ENCODE results near the gene DHRS11. TPM values are rescaled to one million over a fixed set of nuclear protein-coding genes. Genes with fewer than 3 reads are reported as not detected.

The DHRS11 gene
- total and polyA plus RNA-seq, 2 of the 4 experiments (the other 2 are of a cell fraction), result 7.0 to 14.5 TPM

DNA sequence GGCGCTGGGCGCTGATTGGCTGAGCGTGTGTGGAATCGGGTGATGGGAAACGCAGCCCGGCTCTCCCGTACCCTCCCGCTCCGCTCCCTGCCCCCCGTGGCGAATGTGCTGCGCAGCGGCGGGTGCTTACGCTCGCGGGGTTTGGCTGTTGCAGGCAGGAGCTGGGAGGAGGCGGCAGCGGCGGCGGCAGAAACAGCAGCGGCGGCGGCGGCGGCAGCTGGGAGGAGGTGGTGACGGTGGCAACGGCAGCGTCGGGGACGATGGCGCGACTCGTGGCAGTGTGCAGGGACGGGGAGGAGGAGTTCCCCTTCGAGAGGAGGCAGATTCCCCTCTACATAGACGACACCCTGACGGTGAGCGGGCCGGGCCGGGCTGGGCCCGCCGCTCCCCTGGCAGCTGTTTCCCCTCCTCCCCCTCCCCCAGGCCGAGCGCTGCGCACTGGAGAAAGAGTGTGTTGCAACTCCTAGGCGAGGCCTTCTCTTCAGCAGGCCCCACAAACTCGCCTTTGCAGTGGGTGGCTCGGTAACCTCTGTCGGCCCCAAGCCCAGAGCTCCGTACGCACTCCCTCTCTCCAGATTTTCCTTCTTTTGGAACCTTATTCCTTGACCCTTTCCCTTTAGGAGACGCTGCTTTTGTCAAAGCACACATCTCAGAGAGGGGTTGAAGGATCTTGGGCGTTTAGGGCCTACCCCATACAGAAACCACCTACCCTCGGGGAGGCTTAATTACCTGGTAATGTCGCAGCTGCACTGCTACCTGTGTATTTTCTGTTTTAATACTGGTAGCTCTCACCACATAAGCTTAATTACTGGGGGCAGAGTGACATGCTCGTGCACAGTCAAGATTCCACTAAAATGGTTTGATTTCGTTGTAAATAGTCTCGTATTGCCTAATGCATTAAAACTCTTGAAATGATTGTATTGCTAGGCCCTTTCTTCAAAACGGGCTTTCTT, 45.9 kb upstream of the DHRS11 start:
- H2BK120ac ChIP-seq (ENCODE audit: low read depth, low read length), result 0 out of 2 replicates have a peak overlapping the region, but pooled peaks have one; percentile 23
- H3K9me3 ChIP-seq (ENCODE audit: control insufficient read depth, insufficient read depth, low read length), result no peaks in the 10 kb centered on the region
- H2BK20ac ChIP-seq (ENCODE audit: low read depth, low read length), result no peak overlapping the region
- POLR2A ChIA-PET (ENCODE audit: unreplicated experiment), result interaction anchor here (0.6 to 0.8 kb wide), 2 partner anchors 18 to 22 kb away, joined by 3 read pairs; no protein-coding TSS in a partner anchor
- peak overlapping the region; percentile 74 for H4K5ac ChIP-seq (ENCODE audit: low read depth, low read length)
- peaks cover 52% of the 10 kb centered on the region for H4K20me1 ChIP-seq (ENCODE audit: insufficient read depth, low read length)
- ATAC-seq (ENCODE audit: low read depth) (peak; percentile 84), DNase-seq (peak; percentile 98)
- dilution Hi-C loops (cut with HindIII; ENCODE audit: low sequenced_read_pairs, unreplicated experiment) (no loop called here), intact Hi-C loops (cut with micrococcal nuclease) (loop anchor here (2.0 kb wide), 1 partner anchor 15 kb away; no protein-coding TSS in a partner anchor), in situ Hi-C loops (cut with MboI; ENCODE audit: low sequenced_read_pairs) (no loop called here)
- H3K9me1 ChIP-seq (ENCODE audit: insufficient read depth, low read length), result no peaks in the 10 kb centered on the region
- CTCF ChIA-PET, result no interaction called here
- no peak overlapping the region; the same call in 2 of the 3 replicates for H2BK15ac ChIP-seq (ENCODE audit: low read depth, low read length)
- peak overlapping the region; percentile 89 for H2BK5ac ChIP-seq (ENCODE audit: low read depth, low read length, poor library complexity, severe bottlenecking)
- H3K18ac ChIP-seq (ENCODE audit: low read depth, low read length), result peak overlapping the region; percentile 46
- peak overlapping the region; percentile 89 for H3K23ac ChIP-seq (ENCODE audit: low read depth, low read length)
- H3K27me3 ChIP-seq (ENCODE audit: control insufficient read depth, insufficient read depth, low read length), result no peaks in the 10 kb centered on the region
- peak overlapping the region; percentile 97 for H2AK5ac ChIP-seq (ENCODE audit: low read depth, low read length)
- H2AFZ ChIP-seq (replicated peaks; ENCODE audit: low read length, poor library complexity), result peak overlapping the region; percentile 94
- H3K4me2 ChIP-seq (ENCODE audit: low read depth, low read length), result peak overlapping the region; percentile 98
- H3K4me3 ChIP-seq (ENCODE audit: insufficient read depth, low read depth, low read length), result peak overlapping the region; percentile 86
- peaks cover 12 to 31% of the 10 kb centered on the region in 2 experiments; a peak in 3 of 4 replicates for H3K79me1 ChIP-seq (ENCODE audit: low read depth in 1 of 2, low read length in 2 of 2)
- peak overlapping the region; percentile 89 for H3K14ac ChIP-seq (replicated peaks; ENCODE audit: low read depth, low read length)
- H2AK9ac ChIP-seq (replicated peaks; ENCODE audit: low read depth, low read length, poor library complexity), result peak overlapping the region; percentile 80
- H3K56ac ChIP-seq (ENCODE audit: extremely low read depth, insufficient read depth, low read length), result peak overlapping the region; percentile 90
- H3K4me1 ChIP-seq (ENCODE audit: control insufficient read depth, insufficient read depth, low read length), result no peaks in the 10 kb centered on the region; the same call in 1 of the 2 replicates
- H4K91ac ChIP-seq (ENCODE audit: insufficient read depth, low read depth, low read length), result peak overlapping the region; percentile 88
- peak overlapping the region; percentile 81 for H3K4ac ChIP-seq (ENCODE audit: low read depth, low read length)
- peak overlapping the region; percentile 97 for H3K9ac ChIP-seq (ENCODE audit: low read depth, low read length)
- BruUV-seq (replicated peaks), result no TSS peak
- peak overlapping the region; percentile 87 to 88 for H4K8ac ChIP-seq (ENCODE audit: low read depth in 2 of 2, low read length in 2 of 2)
- TF ChIP-seq FOS (IDR thresholded peaks at IDR 0.05; ENCODE audit: low read depth, low read length) (no peak), CEBPB (IDR thresholded peaks at IDR 0.05; ENCODE audit: low read depth, low read length) (peak; percentile 95), CHD1 (IDR thresholded peaks at IDR 0.05; ENCODE audit: low read depth, low read length) (no peak), MAZ (IDR thresholded peaks at IDR 0.05; ENCODE audit: borderline replicate concordance, low read depth, low read length) (peak; percentile 98), NFE2L2 (IDR thresholded peaks at IDR 0.05; ENCODE audit: low read depth, low read length) (no peak), RAD21 (IDR thresholded peaks at IDR 0.05; ENCODE audit: low read length) (no peak), RCOR1 (IDR thresholded peaks at IDR 0.05; ENCODE audit: insufficient replicate concordance, low read length) (no peak), MAFK (IDR thresholded peaks at IDR 0.05; ENCODE audit: low read depth, low read length) (no peak), BHLHE40 (IDR thresholded peaks at IDR 0.05; ENCODE audit: low read depth, low read length) (peak; percentile 55)
- TF ChIP-seq, protein P1, sequence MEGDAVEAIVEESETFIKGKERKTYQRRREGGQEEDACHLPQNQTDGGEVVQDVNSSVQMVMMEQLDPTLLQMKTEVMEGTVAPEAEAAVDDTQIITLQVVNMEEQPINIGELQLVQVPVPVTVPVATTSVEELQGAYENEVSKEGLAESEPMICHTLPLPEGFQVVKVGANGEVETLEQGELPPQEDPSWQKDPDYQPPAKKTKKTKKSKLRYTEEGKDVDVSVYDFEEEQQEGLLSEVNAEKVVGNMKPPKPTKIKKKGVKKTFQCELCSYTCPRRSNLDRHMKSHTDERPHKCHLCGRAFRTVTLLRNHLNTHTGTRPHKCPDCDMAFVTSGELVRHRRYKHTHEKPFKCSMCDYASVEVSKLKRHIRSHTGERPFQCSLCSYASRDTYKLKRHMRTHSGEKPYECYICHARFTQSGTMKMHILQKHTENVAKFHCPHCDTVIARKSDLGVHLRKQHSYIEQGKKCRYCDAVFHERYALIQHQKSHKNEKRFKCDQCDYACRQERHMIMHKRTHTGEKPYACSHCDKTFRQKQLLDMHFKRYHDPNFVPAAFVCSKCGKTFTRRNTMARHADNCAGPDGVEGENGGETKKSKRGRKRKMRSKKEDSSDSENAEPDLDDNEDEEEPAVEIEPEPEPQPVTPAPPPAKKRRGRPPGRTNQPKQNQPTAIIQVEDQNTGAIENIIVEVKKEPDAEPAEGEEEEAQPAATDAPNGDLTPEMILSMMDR (conservative IDR thresholded peaks at IDR 0.05; ENCODE audit: low read depth, low read length), result no peak
- TF ChIP-seq, protein P2, sequence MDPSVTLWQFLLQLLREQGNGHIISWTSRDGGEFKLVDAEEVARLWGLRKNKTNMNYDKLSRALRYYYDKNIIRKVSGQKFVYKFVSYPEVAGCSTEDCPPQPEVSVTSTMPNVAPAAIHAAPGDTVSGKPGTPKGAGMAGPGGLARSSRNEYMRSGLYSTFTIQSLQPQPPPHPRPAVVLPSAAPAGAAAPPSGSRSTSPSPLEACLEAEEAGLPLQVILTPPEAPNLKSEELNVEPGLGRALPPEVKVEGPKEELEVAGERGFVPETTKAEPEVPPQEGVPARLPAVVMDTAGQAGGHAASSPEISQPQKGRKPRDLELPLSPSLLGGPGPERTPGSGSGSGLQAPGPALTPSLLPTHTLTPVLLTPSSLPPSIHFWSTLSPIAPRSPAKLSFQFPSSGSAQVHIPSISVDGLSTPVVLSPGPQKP (IDR thresholded peaks at IDR 0.05; ENCODE audit: borderline replicate concordance, low read depth, low read length), result no peak
- 0% methylated on average over 16 of the region's 60 CpGs; no CpG with 5 or more reads in 1 of the 2 experiments for WGBS, 2 experiments (ENCODE audit: extremely low coverage in 2 of 2, insufficient read length in 1 of 2)
- H3K27ac ChIP-seq (ENCODE audit: insufficient read depth, low read length), result peak overlapping the region; percentile 96
- peaks cover 4% of the 10 kb centered on the region for H3K36me3 ChIP-seq (ENCODE audit: control insufficient read depth, insufficient read depth, low read length)
